A204.1 (cell line): ENCODE results near the gene VTN.
"Not testable (repeated sequence)": the region's sequence is repeated elsewhere in the genome, so short reads cannot be mapped to it uniquely, and the experiment has no call there.

Experiments
- FAIRE-seq: peaks from 2 replicates; lab custom pipeline; 2012; peaks lifted over from hg19 to GRCh38; lab: Jason Lieb, UNC

VTN gene

DNA sequence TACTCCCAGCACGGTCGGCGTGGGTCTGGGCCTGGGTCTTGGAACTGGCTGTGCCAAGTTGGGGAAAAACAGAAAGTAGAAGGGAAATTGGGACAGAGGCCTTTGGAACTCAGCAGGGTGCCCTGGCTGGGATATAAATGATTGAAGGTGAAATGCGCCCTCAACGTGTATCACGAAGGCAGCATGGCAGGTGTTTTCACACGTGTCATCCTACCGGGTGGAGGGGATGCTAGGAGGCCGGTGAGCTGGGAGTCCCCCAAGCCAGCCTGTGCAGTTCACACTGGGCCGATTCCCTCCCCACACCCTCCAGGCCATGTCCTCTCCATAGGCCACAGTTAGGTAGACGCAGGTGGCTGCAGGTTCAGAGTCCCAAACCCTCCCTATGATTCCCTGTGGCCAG, 28.6 kb downstream of the VTN start:
- FAIRE-seq: no peak

DNA sequence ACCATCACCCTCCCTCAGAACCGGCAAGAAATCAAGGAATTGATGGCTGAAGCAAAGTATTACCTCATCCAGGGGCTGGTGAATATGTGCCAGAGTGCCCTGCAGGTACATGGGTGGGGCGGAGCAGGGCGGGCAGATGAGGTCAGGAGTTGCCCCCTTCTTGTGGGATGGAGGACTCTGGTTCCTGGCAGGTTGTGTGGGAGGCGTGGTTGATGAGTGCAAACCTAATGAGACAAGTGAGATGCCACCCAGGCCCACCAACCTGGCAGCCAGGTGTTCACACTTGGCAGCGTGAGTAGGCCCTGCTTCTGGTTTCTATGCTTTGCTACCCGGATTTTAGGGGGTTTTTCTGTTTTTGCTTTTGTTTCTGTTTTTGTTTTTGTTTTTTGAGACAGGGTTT, 29.7 kb downstream of the VTN start:
- no peak for FAIRE-seq

DNA sequence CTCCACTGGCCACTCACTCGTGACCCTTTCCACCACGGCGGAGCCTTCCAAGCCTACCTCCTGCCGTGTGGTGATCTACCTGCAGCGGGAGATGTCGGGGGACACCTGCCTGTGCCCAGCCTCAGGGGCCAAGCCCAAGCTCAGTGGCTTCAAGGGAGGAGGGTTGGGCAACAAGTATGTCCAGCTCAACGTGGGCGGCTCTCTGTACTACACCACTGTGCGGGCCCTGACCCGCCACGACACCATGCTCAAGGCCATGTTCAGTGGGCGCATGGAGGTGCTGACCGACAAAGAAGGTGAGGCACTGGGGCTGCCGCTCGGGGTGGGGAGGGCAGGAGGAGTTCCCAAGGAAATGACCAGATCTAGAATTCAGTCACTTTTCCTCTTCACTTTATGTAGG, 30.7 kb downstream of the VTN start:
- FAIRE-seq: no peak

DNA sequence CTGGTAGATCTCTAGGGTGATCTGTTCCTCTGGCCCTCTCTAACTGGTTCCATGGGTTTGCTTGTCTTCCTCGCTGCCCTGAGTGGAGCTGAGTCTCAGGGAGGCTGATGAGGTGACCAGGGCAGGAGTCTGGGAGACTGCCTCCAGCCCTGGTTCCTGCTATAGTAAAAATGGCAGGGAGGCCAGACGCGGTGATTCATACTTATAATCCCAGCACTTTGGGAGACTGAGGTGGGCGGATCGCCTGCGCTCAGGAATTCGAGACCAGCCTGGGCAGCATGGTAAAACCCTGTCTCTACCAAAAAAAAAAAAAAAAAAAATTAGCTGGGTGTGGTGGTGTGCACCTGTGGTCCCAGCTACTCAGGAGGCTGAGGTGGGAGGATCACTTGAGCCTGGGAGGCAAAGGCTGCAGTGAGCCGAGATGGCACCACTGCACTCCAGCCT, 31.3 kb downstream of the VTN start:
- not testable (repeated sequence) for FAIRE-seq

DNA sequence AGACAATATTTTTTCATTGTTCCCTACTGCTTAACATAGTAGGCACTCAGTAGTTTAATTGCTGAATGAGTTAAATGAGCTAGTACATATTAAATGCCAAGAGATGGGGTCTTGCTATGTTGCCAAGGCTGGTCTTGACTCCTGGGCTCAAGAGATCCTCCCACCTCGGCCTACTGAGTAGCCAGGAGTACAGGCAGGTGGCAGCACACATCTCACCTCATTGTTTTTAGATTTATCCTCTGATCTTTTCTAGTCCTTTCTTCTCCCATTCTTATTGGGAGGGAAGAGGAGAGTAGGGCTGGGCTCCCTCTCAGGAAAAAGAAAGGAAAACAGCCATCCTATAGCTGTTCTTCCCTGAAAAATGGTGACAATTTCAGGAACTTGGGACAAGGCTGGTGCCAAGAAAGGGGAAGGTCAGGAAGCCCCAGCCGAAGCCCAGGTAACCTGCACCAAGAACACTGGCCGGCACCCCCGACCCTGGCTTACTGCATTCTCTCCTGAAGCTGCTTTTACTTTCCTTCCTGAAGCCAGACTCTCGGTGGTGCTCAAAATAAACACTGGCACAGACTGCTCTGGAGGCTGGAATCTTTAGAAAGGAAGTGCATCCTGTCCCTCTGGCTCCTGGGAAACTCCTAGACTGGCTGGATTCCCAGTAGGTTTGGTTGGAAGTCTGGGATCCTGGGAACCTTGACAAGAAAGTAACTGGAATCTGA, 31.9 kb downstream of the VTN start:
- no peak for FAIRE-seq

DNA sequence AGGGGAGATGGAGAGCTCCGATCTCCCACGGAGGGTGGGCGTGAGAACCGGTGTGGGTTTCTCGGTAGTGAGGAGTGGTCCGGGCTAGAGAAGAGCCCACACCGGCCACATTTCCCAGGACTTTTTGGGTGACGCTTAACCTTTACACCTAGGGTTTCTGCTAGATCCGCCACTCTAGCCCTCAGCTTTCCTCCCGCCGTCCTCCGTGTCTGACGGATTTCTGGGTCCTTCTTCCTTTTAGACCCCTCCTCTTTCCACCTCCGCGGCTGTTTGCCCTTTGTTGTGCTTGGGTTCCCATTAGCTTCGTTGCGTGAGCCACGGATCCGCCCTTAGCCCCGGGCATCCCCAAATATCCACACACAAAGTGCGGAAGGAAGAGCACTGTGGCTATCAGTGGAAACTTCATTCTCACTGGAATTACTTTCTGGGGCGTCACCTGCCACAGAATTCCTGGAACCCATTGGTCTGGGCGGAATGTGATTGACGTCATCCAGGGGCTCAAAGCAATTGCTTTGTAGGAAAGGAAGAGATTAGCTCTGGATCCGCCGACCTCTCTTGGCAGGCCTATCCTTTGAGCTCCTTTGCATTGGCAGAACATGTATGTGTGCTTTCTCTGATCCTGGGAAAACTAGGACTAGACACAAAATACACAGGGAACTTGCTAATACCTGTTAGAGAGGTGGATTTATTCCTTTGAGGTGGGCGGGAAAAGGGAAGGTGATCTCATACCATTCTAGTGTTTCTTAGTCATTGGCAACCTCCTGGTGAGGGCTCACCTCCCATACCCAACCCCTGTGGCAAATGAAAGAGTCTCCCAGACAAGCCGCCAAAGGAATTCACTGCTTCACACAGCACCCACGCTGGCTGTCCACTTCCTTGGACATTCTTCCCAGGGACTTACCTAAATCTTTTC, 33.9 kb downstream of the VTN start:
- FAIRE-seq: no peak

DNA sequence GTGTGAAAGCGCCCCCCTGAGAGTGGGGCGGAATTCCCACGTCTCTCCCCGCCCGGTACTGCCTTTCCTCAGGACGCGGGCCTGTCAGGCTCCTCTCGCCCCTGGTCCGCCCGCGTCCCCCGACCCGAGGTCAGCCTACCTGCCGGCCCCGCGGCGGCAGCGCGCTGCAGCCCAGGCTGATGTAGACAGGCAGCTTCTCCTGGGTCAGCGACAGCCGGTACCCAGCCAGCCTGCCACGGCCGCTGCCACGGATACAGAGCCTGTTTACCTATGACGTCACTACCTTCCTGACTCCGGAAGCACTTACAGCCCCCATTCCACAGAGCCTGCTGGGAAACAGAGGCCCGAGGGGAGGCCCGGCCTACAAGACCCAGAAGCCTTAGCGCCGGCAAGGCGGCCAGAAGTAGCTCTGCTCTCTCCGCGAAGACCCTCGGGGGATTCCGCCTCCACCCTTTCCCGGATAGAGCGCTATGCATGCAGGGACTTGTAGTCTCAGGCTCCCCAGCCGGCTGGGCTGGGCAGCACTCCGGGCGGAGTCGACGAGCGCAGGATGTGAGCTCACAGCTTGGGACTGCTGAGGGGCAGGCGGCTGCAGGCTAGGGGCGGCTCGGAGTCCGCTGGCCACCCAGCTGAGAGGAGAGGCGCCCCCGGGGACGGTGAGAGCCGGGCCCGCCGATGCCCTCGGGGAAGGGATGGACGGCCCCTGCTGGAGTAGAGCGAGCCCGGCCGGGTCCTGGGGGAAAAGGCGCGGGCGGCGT, 34.7 kb downstream of the VTN start, which contains the start of the genes IFT20 and TNFAIP1:
Gene IFT20 (minus strand): TSS at position 272 of the 758 bp plus-strand sequence. CDS start 3,487 bp downstream, outside the sequence.
Gene TNFAIP1 (plus strand): TSS at position 561 of the 758 bp plus-strand sequence. CDS start 3,761 bp downstream, outside the sequence.
- peak; percentile 99 for FAIRE-seq

DNA sequence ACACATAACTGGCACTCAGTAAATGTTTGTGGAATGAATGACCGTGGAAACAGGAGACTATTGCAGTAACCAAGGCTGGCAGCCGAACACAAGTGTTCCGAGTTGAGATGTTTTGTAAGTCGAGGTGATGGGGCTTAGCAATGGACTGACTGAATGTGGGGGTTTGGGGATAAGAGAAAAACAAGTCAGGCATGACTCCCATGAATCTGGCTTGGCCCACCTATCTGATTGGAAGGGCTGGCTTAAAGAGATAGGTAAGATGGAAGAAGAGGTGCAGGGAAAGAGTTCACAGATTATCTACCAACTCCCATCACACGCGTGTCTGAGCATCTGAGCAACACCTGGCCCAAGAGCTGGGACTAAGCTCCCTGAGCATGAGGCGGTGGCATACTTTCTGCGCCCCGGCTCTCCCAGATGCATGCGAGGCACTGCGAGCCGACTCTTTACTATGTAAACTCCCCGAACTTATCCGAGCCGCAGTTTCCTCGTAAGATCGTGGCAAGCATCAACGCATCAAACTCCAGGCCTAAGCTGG, 35.4 kb downstream of the VTN start:
- FAIRE-seq: no peak

DNA sequence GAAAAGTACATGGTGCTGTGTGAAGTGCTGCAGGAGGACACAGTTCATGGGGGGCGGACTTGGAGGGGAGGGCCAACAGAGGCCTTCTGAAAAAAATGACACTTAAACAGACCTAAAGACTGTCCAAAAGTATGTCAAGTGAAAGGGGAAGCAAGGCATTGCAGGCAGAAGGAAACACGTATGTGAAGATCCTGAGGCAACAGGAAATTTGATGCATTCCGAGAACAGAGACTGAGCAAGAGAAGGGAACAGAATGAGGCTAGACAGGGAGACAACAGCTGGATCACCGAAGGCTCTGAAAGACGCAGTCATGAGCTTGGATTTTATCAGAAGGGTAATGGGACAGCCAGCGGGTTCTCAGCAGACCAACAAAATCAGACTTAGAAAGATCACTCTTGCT, 35.9 kb downstream of the VTN start:
- FAIRE-seq: no peak

DNA sequence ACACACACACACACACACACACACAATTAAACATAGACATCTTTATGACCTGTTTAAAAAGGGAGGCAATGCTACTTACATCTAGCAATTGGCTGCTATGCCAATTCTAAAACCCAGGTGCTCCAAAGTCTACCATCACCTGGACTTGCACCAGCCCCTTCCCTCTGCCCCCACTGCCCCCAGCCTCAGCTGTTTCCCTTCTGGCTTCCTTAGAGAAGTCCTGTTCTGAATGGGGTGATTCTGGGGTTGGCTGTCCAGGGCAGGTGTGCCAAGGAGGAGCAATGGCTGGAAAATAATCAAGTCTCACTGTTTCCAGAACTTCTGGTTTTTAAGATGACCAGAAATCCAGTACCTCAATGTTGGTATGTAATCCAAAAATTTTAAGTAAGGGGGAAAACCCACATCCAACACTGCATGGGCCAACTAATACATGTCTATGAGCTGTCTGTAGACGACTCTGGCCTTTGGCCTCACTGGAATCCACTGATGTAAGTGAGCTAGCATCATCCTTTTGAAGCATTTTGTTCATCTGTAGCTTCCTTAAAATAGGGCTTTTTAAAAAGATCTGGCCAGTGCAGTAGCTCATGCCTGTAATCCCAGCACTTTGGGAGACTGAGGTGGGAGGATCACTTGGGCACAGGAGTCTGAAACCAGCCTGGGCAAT, 36.9 kb downstream of the VTN start:
- no peak for FAIRE-seq

DNA sequence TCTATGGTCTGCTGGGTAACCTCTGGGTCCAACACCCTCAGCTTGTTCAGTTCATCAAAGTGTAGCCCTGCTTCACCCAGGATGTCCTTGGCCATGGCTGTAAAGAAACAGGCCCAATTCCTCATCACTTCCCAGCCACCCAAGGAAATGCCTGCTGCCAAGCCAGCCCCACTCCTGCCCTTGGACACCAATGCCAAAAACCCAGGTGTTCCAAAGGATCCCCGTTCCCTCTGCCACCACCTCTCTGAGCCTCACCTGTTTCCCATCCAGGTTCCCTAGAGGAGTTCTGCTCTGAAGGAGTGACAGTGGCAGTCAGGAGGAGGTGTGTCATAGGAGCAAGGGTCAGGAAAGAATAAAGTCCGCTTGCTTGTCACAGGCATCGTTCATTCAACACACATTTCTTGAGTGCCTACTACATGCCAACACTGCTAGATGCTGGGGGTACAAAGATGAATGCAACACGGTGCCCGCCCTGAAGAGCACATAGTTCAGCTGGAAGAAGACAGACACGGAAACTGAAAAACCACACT, 38.2 kb downstream of the VTN start:
- no peak for FAIRE-seq

DNA sequence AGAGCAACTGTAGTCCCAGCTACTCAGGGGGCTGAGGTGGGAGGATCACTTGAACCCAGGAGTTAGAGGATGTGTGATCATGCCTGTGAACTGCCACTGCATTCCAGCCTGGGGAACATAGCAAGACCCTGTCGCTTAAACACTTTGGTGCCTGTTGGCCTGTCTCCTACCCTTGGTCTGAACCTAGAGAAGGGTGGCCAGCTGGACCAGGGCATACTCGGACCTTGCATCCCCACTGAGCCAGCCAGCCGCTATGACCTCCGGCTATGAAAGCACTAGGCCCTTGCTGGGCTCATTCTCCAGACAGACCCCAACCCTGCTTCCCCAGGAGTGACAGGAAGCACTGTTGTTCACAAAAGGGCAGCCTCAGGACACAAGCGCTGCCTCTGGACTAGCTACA, 39.4 kb downstream of the VTN start:
- no peak for FAIRE-seq

DNA sequence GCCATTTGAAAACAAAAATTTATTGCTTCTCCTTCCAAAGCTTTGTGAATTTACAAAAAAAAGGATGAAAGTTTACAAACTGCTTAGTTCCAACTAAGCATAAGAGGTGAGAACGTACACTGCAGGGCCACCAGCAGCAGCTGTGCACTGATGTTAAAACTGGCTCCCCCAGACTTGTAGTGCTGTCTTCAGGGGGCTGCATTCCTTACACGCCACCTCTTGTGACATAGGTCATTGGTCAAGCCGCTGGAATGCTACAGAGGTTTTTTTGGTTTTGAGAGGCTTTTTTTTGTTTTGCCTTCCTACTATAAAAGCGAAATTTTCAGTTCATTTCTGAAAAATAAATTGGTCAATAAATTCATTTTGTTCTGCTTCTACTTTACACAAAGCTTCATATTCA, 41.8 kb downstream of the VTN start:
- no peak for FAIRE-seq

DNA sequence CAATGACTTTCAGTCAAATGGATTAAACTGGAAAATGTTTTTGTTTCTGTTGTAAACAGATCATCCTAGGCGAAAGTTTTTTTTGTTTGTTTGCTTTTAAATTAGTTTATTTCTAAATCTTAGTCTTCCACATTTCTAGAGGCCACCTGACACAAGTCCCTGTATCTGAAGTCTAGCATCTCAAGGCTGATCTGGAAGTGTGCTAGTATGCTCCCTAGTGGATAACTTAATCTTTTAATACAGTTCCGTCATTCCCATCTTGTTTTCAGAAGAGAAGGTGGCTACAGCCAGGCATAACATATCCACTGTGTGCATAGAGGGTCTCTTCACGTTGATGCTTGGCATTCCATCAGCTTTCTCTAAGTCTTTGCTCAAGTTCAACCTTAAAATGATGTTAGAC, 42.4 kb downstream of the VTN start:
- FAIRE-seq: no peak

DNA sequence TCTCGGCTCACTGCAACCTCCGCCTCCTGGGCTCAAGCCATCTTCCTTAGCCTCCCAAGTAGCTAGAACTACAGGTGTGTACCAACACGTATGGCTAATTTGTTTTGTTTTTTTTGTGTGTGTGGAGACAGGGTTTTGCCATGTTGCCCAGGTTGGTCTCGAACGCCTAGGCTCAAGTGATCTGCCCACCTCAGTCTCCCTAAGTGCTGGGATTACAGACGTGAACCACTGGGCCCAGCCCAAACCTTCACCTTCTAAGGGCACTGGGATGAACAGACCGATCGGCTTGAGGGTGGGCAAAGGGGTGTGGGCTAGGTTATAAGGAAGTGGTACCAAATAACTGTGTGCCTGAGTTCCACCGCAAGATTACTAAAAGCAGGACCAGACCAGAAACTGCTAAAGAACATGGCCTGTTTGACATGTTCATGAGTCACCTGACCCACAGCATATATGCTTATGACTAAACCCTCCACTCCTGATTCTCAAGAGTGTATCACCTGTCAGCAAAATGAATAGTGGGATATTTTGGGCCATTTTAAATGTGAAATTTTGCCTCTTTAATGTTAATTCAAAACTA, 43.0 kb downstream of the VTN start:
- no peak for FAIRE-seq

DNA sequence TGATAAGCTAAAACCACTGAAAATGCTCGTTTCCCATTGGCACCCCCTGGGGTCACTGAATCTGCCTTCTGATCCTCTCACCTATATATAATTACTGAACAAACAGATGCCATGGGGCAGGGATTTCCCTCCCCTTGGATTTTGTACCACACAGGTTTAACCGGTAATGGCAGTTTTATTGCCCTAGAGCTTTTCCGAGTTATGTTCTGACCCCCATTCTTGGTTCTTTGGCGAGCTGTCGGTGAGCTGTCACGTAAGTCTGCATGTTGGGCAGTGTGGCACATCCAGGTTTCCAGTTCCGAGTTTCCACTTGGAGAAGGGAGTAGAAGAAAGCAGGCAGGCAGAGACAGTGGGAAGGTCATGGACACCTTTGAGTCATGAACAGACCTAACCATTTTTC, 44.0 kb downstream of the VTN start:
- FAIRE-seq: no peak

DNA sequence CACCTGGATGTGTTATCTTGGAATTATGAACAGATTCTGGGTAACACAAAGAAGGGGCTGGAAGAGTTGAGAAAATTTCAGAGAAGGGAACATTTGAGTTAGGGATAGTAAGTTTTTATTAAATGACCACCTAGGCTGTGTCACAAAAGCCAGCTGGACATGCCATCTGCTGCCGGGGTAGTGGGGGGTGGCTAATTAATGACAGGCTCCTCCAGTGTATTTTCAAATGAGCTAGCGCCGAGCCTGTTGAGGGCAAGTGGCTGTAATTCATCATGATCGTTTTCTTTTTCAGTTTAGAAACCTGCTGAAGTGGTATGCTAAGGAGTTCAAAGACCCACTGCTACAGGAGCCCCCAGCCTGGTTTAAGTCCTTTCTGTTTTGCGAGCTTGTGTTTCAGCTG, 44.9 kb downstream of the VTN start:
- no peak for FAIRE-seq

DNA sequence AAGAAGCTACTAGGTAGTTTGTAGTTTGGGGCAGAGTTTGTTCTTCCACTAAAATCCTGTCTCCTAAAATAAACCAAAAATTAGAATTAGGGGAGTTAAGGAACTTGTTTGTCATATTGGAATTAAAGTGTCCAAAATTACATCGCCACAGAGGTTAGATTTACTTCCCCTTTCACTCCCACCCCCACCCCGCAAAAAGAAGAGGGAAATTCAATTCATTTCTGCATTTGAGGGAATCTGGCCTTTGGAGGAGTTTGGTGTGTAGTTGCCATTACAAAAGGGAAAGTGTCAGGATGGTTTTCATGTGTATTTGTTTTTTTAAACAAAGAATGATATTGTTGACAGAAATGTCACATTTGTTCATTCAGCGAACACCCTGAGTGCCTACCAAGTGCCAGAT, 45.3 kb downstream of the VTN start:
- no peak for FAIRE-seq

DNA sequence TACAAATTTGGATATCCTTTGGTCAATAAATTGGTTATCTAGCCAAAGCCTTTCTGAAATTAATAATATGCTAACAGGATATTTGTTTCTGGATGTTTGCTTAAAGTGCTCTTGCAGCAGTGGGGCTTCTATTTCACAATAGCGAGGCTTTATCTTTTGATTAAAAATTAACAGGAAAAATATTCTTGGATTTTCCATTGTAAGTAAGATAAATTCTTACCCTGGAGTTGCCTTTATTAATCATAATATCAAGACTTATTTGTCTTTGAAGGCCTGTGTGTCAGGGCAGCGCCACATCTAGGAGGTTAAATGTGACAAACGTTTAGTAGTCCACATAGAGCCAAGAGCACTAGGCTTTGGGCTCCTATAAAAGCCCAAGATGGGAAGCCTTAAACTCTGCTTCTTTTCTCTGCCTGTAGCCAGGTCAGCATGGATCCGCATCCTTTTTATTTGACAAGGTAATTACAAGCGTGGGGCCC, 45.8 kb downstream of the VTN start:
- FAIRE-seq: no peak

DNA sequence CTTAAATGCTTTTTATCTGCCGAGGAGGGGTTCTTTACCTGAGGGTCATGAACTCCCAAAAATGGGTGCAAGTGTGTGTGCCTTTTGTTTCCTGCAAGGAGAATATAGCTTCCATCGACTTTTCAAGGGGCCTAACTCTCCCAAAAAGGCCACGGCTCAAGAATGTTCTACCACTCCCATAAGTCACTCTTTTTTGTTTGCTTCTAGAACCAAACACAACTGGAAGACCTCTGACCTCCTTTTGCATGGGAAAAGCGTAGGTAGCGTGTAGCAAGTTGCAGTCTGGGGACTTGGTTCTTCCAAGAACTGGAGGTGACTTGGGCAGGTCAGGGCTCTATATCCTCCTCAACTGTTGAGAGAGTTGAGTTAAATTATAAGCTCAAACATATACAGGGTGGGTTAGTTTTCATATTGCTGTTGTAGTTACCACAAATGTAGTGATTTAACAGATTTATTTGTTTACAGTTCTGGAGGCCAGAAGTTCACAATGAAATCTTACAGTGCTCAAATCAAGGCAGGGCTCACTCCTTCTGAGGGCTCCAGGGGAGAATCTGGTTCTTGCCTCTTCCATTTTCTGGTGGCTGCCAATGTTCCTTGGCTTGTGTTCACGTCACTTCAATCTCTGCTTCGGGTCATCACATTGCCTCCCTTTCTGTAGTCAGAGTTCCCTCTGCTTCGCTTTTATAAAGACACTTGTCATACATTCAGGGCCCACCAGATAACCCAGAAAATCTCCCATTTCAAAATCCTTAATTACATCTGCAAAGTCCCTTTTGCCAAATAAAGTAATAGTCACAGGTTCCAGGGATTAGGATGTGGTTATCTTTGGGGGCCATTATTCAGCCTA, 49.7 kb downstream of the VTN start:
- FAIRE-seq: no peak
